OCI-LY7 (cell line): ENCODE measurements around the gene TAF4.

Experiments used
- CTCF ChIP-seq: fragments of 200-600 bp; sonication (generic); conservative IDR thresholded peaks from 2 replicates; pipeline ENCODE4 v1.5.1; 2014; ENCODE audit warnings: mild to moderate bottlenecking, antibody characterized with exemption, low read length, moderate library complexity, mixed read lengths
- EZH2phosphoT487 ChIP-seq: fragments of 200-600 bp; sonication (generic); IDR thresholded peaks from 2 replicates; pipeline ENCODE4 v1.6.1; 2018; ENCODE audit warnings: low read depth, borderline replicate concordance, mild to moderate bottlenecking, mixed run types, antibody characterized with exemption, low read length, moderate library complexity, mixed read lengths

- TF ChIP-seq CTCF (no peak), EZH2phosphoT487 (no peak)
These were observed 68.3 kb downstream of the TAF4 start for GRCh38 chr20:61997372-61997771.
